Loucy (cell line): ENCODE measurements around the gene C2orf80.
A peak's percentile ranks its signal among the peaks of the same experiment; 100 is the strongest.

ENCODE experiments used
- H2AFZ ChIP-seq: fragments of 200-600 bp; sonication (generic); 2 replicates; pipeline ENCODE4 v1.6.0; 2016; ENCODE audit warnings: antibody characterized with exemption, mild to moderate bottlenecking, low read length, moderate library complexity
- H3F3A ChIP-seq: fragments of 200-600 bp; 2 replicates; pipeline ENCODE4 v1.6.0; 2016; ENCODE audit warnings: antibody characterized with exemption, low read depth, mild to moderate bottlenecking
- H3K27me3 ChIP-seq: fragments of 200-600 bp; sonication (generic); 2 replicates; pipeline ENCODE4 v1.6.1; 2014; ENCODE audit warnings: low read length, mild to moderate bottlenecking; ENCODE audit not compliant: insufficient read depth, poor library complexity, severe bottlenecking
- H3K36me3 ChIP-seq: fragments of 200-600 bp; sonication (generic); 2 replicates; pipeline ENCODE4 v1.6.1; 2016; ENCODE audit warnings: low read length; ENCODE audit not compliant: insufficient read depth
- H3K4me1 ChIP-seq: fragments of 200-600 bp; sonication (generic); 2 replicates; pipeline ENCODE4 v1.5.1; 2014; ENCODE audit warnings: low read length, mild to moderate bottlenecking; ENCODE audit not compliant: insufficient read depth, poor library complexity, severe bottlenecking
- H3K4me2 ChIP-seq: fragments of 200-600 bp; sonication (generic); 2 replicates; pipeline ENCODE4 v1.6.0; 2014; ENCODE audit warnings: antibody characterized with exemption, low read length, low read depth, mild to moderate bottlenecking; ENCODE audit not compliant: poor library complexity, severe bottlenecking
- H3K4me3 ChIP-seq: fragments of 200-600 bp; sonication (generic); 2 replicates; pipeline ENCODE4 v1.5.1; 2014; ENCODE audit warnings: low read length, mild to moderate bottlenecking, mixed read lengths; ENCODE audit not compliant: poor library complexity, severe bottlenecking
- H3K79me2 ChIP-seq: fragments of 200-600 bp; sonication (generic); 2 replicates; pipeline ENCODE4 v1.6.1; 2014; ENCODE audit warnings: low read length; ENCODE audit not compliant: insufficient read depth
- H3K9ac ChIP-seq: fragments of 200-600 bp; sonication (generic); 2 replicates; pipeline ENCODE4 v1.6.0; 2014; ENCODE audit warnings: mild to moderate bottlenecking, low read depth, low read length, moderate library complexity; ENCODE audit not compliant: poor library complexity, severe bottlenecking
- H3K9me2 ChIP-seq: fragments of 200-600 bp; sonication (generic); replicated peaks from 2 replicates; pipeline ENCODE4 v1.6.1; 2016; ENCODE audit warnings: low read depth, low read length, mixed read lengths
- H3K9me3 ChIP-seq: fragments of 200-600 bp; sonication (generic); 2 replicates; pipeline ENCODE4 v1.6.1; 2014; ENCODE audit warnings: mild to moderate bottlenecking, antibody characterized with exemption, low read length, low read depth; ENCODE audit not compliant: insufficient read depth
- H4K20me1 ChIP-seq: fragments of 200-600 bp; sonication (generic); 2 replicates; pipeline ENCODE4 v1.6.0; 2014; ENCODE audit warnings: antibody characterized with exemption, low read length, mild to moderate bottlenecking; ENCODE audit not compliant: insufficient read depth, poor library complexity, severe bottlenecking
- EZH2phosphoT487 ChIP-seq: fragments of 200-600 bp; IDR thresholded peaks from 2 replicates; pipeline ENCODE4 v1.6.1; 2018; ENCODE audit warnings: antibody characterized with exemption, mild to moderate bottlenecking, moderate library complexity, borderline replicate concordance
- TF ChIP-seq, protein P1 (sequence below): fragments of 200-600 bp; sonication (generic); conservative IDR thresholded peaks from 2 replicates; pipeline ENCODE4 v1.5.1; 2014; ENCODE audit warnings: mild to moderate bottlenecking, antibody characterized with exemption, low read length

Gene C2orf80

GRCh38 chr2:208147008-208147407 lies 42.8 kb downstream of the C2orf80 start:
- Histone ChIP-seq H2AFZ (no peak overlapping the region), H3K9me3 (peaks cover 3% of the 10 kb centered on the region; the same call in 1 of the 2 replicates), H4K20me1 (no peaks in the 10 kb centered on the region), H3K4me3 (no peak overlapping the region), H3K4me1 (no peaks in the 10 kb centered on the region), H3K4me2 (no peak overlapping the region), H3K9me2 (no peaks in the 10 kb centered on the region), H3K36me3 (no peaks in the 10 kb centered on the region), H3K9ac (no peak overlapping the region), H3K79me2 (no peaks in the 10 kb centered on the region), H3F3A (no peaks in the 10 kb centered on the region), H3K27me3 (no peaks in the 10 kb centered on the region)
- TF ChIP-seq EZH2phosphoT487: no peak
- TF ChIP-seq, protein P1, sequence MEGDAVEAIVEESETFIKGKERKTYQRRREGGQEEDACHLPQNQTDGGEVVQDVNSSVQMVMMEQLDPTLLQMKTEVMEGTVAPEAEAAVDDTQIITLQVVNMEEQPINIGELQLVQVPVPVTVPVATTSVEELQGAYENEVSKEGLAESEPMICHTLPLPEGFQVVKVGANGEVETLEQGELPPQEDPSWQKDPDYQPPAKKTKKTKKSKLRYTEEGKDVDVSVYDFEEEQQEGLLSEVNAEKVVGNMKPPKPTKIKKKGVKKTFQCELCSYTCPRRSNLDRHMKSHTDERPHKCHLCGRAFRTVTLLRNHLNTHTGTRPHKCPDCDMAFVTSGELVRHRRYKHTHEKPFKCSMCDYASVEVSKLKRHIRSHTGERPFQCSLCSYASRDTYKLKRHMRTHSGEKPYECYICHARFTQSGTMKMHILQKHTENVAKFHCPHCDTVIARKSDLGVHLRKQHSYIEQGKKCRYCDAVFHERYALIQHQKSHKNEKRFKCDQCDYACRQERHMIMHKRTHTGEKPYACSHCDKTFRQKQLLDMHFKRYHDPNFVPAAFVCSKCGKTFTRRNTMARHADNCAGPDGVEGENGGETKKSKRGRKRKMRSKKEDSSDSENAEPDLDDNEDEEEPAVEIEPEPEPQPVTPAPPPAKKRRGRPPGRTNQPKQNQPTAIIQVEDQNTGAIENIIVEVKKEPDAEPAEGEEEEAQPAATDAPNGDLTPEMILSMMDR: no peak

- H2AFZ ChIP-seq: no peak within 1 kb of the TSS
- no peaks in the 10 kb centered on the region for H4K20me1 ChIP-seq
- H3K9me2 ChIP-seq: no peaks in the 10 kb centered on the region
- H3K4me2 ChIP-seq: no peak within 1 kb of the TSS
- H3K9ac ChIP-seq: no peak within 1 kb of the TSS
- no peaks in the 10 kb centered on the region for H3K36me3 ChIP-seq
- no peak within 1 kb of the TSS for H3K4me3 ChIP-seq
- no peaks in the 10 kb centered on the region for H3K4me1 ChIP-seq
- no peaks in the 10 kb centered on the region for H3K9me3 ChIP-seq
- no peaks in the 10 kb centered on the region for H3K79me2 ChIP-seq
- H3F3A ChIP-seq: no peaks in the 10 kb centered on the region
- TF ChIP-seq, protein P1: no peak
- no peak for TF ChIP-seq EZH2phosphoT487
- no peaks in the 10 kb centered on the region for H3K27me3 ChIP-seq
Observed at GRCh38 chr2:208146006-208146405, 43.8 kb downstream of the C2orf80 start, which contains the start of gene CRYGB. Gene CRYGB, minus strand, starts transcription at chr2:208146158. Its CDS starts 38 bp downstream, at chr2:208146120.

- H3K9me2 ChIP-seq: no peaks in the 10 kb centered on the region
- no peaks in the 10 kb centered on the region for H3K27me3 ChIP-seq
- H3F3A ChIP-seq: no peaks in the 10 kb centered on the region
- H3K4me2 ChIP-seq: no peak overlapping the region
- TF ChIP-seq, protein P1: no peak
- TF ChIP-seq EZH2phosphoT487: no peak
- 0 out of 2 replicates have a peak overlapping the region, but pooled peaks have one; percentile 5 for H2AFZ ChIP-seq
- no peak overlapping the region for H3K9ac ChIP-seq
- H4K20me1 ChIP-seq: no peaks in the 10 kb centered on the region
- H3K4me3 ChIP-seq: no peak overlapping the region
- H3K9me3 ChIP-seq: no peaks in the 10 kb centered on the region
- no peaks in the 10 kb centered on the region for H3K79me2 ChIP-seq
- H3K36me3 ChIP-seq: no peaks in the 10 kb centered on the region
- no peaks in the 10 kb centered on the region for H3K4me1 ChIP-seq
Observed at GRCh38 chr2:208142925-208143799, 46.7 kb downstream of the C2orf80 start.
